ENCODE measurements around the gene GNB1L. TPM values are rescaled to one million over a fixed set of nuclear protein-coding genes. Genes with fewer than 3 reads are reported as not detected.
A peak's percentile ranks its signal among the peaks of the same experiment; 100 is the strongest.

GNB1L gene
- total RNA-seq, 1 donor from 2014 or later: 3.0 TPM

DNA sequence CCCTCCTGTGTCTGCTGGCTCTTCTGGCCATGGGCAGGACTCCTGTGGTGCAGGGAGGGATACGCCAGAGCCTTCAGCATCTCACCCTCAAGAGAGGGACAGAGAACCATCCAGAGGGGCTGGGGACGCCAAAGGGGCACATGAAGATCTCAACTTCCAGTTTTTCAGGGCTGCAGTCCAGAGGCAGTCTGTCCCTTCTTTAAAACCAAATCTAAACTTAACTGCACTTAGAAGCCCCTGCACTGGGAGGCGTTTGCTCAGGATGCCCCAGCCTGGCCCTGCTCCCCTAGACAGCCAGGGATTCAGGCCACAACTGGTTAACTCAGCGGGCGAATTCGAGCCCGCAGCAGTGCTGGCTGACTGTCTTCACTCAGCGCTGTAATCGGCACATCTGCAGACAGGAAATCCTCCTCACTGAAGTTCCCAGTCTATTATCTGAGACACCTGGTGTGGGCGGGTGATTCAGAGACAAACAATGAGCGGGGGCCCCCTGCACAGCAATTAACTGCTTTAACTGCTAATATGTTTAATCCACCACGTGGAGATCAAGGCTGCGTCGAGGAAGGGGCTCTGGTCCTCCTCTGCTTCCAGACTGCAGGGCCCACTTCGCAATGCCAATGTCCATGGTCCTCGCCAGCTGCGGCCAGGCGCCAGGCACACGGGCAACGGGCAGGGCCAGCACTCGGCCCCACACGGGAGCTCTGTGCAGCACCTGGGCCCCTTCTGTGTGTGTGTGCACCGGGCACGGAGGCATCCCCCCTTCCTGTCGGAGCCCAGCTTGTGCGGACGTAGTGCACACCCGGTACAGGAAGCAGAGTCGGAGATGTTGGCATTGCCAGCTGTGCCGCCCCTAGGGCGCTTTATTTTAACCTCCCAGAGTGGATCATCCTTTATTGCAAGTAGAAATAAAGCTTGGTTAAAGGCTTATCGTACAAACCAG, 36.9 kb upstream of the GNB1L start:
- Histone ChIP-seq H3K9me3 (ENCODE audit: low read depth) (no peaks in the 10 kb centered on the region), H3K4me1 (peaks cover 30% of the 10 kb centered on the region), H3K9ac (no peak overlapping the region), H2AFZ (replicated peaks) (no peak overlapping the region), H4K20me1 (ENCODE audit: low read depth) (peaks cover 13% of the 10 kb centered on the region), H3K27me3 (peaks cover 50% of the 10 kb centered on the region), H3K4me3 (peak overlapping the region; percentile 2), H3K27ac (no peak overlapping the region), H3F3A (ENCODE audit: low read depth) (peaks cover 24% of the 10 kb centered on the region), H3K4me2 (peak overlapping the region; percentile 40), H3K79me2 (ENCODE audit: low read depth) (no peaks in the 10 kb centered on the region), H3K36me3 (no peaks in the 10 kb centered on the region)
- H3K27ac Mint-ChIP-seq: peak overlapping the region; percentile 25
- H3K4me1 Mint-ChIP-seq: peaks cover 38% of the 10 kb centered on the region
- peak; percentile 95 for DNase-seq (ENCODE audit: low spot score)
- peak overlapping the region; percentile 65 for H3K4me3 Mint-ChIP-seq
- no peaks in the 10 kb centered on the region for H3K36me3 Mint-ChIP-seq
- TF ChIP-seq EZH2 (IDR thresholded peaks at IDR 0.05) (no peak), EZH2phosphoT487 (IDR thresholded peaks at IDR 0.05) (peak; percentile 53)
- TF ChIP-seq, protein P1, sequence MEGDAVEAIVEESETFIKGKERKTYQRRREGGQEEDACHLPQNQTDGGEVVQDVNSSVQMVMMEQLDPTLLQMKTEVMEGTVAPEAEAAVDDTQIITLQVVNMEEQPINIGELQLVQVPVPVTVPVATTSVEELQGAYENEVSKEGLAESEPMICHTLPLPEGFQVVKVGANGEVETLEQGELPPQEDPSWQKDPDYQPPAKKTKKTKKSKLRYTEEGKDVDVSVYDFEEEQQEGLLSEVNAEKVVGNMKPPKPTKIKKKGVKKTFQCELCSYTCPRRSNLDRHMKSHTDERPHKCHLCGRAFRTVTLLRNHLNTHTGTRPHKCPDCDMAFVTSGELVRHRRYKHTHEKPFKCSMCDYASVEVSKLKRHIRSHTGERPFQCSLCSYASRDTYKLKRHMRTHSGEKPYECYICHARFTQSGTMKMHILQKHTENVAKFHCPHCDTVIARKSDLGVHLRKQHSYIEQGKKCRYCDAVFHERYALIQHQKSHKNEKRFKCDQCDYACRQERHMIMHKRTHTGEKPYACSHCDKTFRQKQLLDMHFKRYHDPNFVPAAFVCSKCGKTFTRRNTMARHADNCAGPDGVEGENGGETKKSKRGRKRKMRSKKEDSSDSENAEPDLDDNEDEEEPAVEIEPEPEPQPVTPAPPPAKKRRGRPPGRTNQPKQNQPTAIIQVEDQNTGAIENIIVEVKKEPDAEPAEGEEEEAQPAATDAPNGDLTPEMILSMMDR (IDR thresholded peaks at IDR 0.05): peak; percentile 29
- peaks cover 13% of the 10 kb centered on the region for H3K27me3 Mint-ChIP-seq (ENCODE audit: insufficient read depth, low read depth)
- no peaks in the 10 kb centered on the region for H3K9me3 Mint-ChIP-seq

DNA sequence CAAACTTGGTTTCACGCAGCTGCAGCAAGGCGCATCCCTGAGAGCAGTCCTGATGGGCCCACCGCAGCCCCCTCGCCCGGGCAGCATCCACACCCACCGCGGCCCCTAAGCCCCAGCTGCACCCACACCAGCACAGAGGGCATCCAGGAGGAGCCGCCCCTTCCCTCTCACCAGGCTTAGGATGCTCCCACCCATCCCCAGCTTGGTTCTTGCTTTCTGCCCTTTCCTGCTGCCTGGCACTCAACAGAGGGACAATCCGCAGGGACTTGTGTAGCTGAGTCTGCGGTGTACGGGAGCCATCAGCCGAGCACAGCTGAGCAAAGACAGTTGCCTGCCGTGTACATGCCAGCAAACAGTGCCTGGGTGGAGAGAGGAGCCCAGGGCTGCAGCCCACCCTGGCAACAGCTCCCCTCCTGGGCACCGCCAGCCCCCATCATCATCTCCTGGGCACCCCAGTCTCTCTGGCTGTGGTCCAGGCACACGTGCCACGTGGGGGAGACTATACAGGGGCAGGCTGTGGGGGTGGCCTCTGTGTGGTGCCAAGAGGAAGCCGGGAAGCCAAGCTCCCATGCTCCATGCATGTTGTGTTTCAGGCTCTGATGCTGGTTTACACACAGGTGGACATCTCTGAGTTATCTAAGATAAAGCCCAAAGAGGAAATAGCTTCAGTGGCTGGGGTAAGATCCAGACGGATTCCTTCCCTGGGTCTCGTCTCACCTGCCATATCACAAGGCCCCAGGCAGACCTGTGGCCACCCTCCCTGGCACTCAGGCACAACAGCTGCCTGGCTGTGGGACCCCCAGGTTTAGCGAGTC, 36.0 kb upstream of the GNB1L start:
- Mint-ChIP-seq H3K9me3 (no peaks in the 10 kb centered on the region), H3K36me3 (no peaks in the 10 kb centered on the region), H3K4me3 (no peak overlapping the region), H3K27me3 (ENCODE audit: insufficient read depth, low read depth) (peaks cover 9% of the 10 kb centered on the region), H3K4me1 (peaks cover 38% of the 10 kb centered on the region), H3K27ac (peak overlapping the region; percentile 25)
- H3K79me2 ChIP-seq (ENCODE audit: low read depth): no peaks in the 10 kb centered on the region
- H3K27me3 ChIP-seq: peaks cover 50% of the 10 kb centered on the region
- H3K27ac ChIP-seq: no peak overlapping the region
- H3K4me3 ChIP-seq: no peak overlapping the region
- no peaks in the 10 kb centered on the region for H3K9me3 ChIP-seq (ENCODE audit: low read depth)
- H2AFZ ChIP-seq (replicated peaks): no peak overlapping the region
- H4K20me1 ChIP-seq (ENCODE audit: low read depth): peaks cover 13% of the 10 kb centered on the region
- no peak for TF ChIP-seq EZH2phosphoT487 (IDR thresholded peaks at IDR 0.05)
- peaks cover 24% of the 10 kb centered on the region for H3F3A ChIP-seq (ENCODE audit: low read depth)
- DNase-seq (ENCODE audit: low spot score): no peak
- H3K9ac ChIP-seq: no peak overlapping the region
- no peaks in the 10 kb centered on the region for H3K36me3 ChIP-seq
- H3K4me1 ChIP-seq: peaks cover 30% of the 10 kb centered on the region
- H3K4me2 ChIP-seq: peak overlapping the region; percentile 40

DNA sequence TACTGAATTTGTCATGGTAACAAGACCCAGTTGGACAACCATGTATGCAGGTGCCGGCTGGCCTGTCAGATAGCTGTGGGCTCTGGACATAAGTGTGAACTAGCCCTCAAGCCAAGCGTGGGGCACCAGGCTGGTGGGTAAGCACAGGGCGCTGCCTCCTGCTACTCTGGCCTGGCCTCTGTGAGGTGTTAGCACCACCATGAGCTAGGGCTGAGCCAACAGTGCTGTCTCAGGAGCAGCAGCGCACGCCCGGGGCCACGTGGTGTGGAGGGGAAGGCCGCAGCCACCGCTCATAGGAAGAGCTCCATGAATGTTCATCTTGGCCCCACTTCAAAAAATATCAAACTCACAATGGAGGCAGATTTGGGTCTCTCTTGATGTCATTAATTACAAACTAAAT, 35.3 kb upstream of the GNB1L start:
- TF ChIP-seq EZH2phosphoT487 (IDR thresholded peaks at IDR 0.05) (no peak), EZH2 (IDR thresholded peaks at IDR 0.05) (no peak)
- TF ChIP-seq, protein P1 (IDR thresholded peaks at IDR 0.05): no peak
- Histone ChIP-seq H3K4me1 (peaks cover 30% of the 10 kb centered on the region), H3K4me3 (no peak overlapping the region), H4K20me1 (ENCODE audit: low read depth) (peaks cover 13% of the 10 kb centered on the region), H3F3A (ENCODE audit: low read depth) (peaks cover 24% of the 10 kb centered on the region), H3K9ac (no peak overlapping the region), H3K79me2 (ENCODE audit: low read depth) (no peaks in the 10 kb centered on the region), H3K9me3 (ENCODE audit: low read depth) (no peaks in the 10 kb centered on the region), H3K27me3 (peaks cover 50% of the 10 kb centered on the region), H3K4me2 (no peak overlapping the region), H3K36me3 (no peaks in the 10 kb centered on the region), H2AFZ (replicated peaks) (no peak overlapping the region), H3K27ac (no peak overlapping the region)
- Mint-ChIP-seq H3K36me3 (no peaks in the 10 kb centered on the region), H3K27ac (peak overlapping the region; percentile 42), H3K9me3 (no peaks in the 10 kb centered on the region), H3K4me1 (peaks cover 38% of the 10 kb centered on the region), H3K4me3 (peak overlapping the region; percentile 46), H3K27me3 (ENCODE audit: insufficient read depth, low read depth) (peaks cover 7% of the 10 kb centered on the region)
- no peak for DNase-seq (ENCODE audit: low spot score)

All from neural progenitor cell (in vitro differentiated cells).